KMS-11 (cell line): ENCODE data around the gene ZNF501.

Source experiments
- H2AFZ ChIP-seq: fragments of 200-600 bp; sonication (generic); 2 replicates; pipeline ENCODE4 v1.6.1; 2016; ENCODE audit warnings: antibody characterized with exemption, mixed run types, low read depth
- H3K27ac ChIP-seq: fragments of 200-600 bp; sonication (generic); 2 replicates; pipeline ENCODE4 v1.6.1; 2016; ENCODE audit warnings: mild to moderate bottlenecking, mixed run types
- H3K27me3 ChIP-seq: fragments of 200-600 bp; sonication (generic); 2 replicates; pipeline ENCODE4 v1.6.1; 2017; ENCODE audit warnings: mild to moderate bottlenecking, low read depth, mixed run types, moderate library complexity; ENCODE audit not compliant: insufficient read depth
- H3K36me3 ChIP-seq: fragments of 200-600 bp; sonication (generic); 2 replicates; pipeline ENCODE4 v1.6.1; 2017; ENCODE audit warnings: mild to moderate bottlenecking, mixed run types; ENCODE audit not compliant: insufficient read depth
- H3K4me1 ChIP-seq: fragments of 200-600 bp; sonication (generic); 2 replicates; pipeline ENCODE4 v1.6.1; 2016; ENCODE audit warnings: mild to moderate bottlenecking, low read depth, mixed run types; ENCODE audit not compliant: poor library complexity, severe bottlenecking
- H3K4me2 ChIP-seq: fragments of 200-600 bp; sonication (generic); 2 replicates; pipeline ENCODE4 v1.7.0; 2016; ENCODE audit warnings: mild to moderate bottlenecking, mixed run types
- H3K4me3 ChIP-seq: fragments of 200-600 bp; sonication (generic); IDR thresholded peaks from 2 replicates; pipeline ENCODE4 v1.6.1; 2017; ENCODE audit warnings: low read depth, low read length, mixed read lengths; ENCODE audit not compliant: insufficient read depth
- H3K79me2 ChIP-seq: fragments of 200-600 bp; sonication (generic); 2 replicates; pipeline ENCODE4 v1.6.1; 2016; ENCODE audit warnings: low read depth, mixed run types; ENCODE audit not compliant: insufficient read depth
- H3K9ac ChIP-seq: fragments of 200-600 bp; sonication (generic); 2 replicates; pipeline ENCODE4 v1.6.1; 2016; ENCODE audit warnings: mild to moderate bottlenecking, mixed run types
- H4K20me1 ChIP-seq: fragments of 200-600 bp; sonication (generic); 2 replicates; pipeline ENCODE4 v1.6.1; 2016; ENCODE audit warnings: mild to moderate bottlenecking, mixed run types; ENCODE audit not compliant: insufficient read depth
- CTCF ChIP-seq: fragments of 200-600 bp; sonication (generic); conservative IDR thresholded peaks from 2 replicates; pipeline ENCODE4 v1.6.1; 2017; ENCODE audit warnings: low read depth, mild to moderate bottlenecking, antibody characterized with exemption, low read length, moderate library complexity, mixed read lengths

ZNF501 gene

GRCh38 chr3:44782891-44783290 is 53.5 kb downstream of the ZNF501 start:
- TF ChIP-seq CTCF, result no peak
- no peaks in the 10 kb centered on the region for H3K79me2 ChIP-seq
- no peaks in the 10 kb centered on the region for H3K36me3 ChIP-seq
- H3K27ac ChIP-seq, result no peak overlapping the region
- H3K27me3 ChIP-seq, result no peaks in the 10 kb centered on the region
- no peaks in the 10 kb centered on the region for H4K20me1 ChIP-seq
- no peak overlapping the region for H3K4me3 ChIP-seq
- no peak overlapping the region for H3K4me2 ChIP-seq
- no peaks in the 10 kb centered on the region for H3K4me1 ChIP-seq
- H3K9ac ChIP-seq, result no peak overlapping the region
- H2AFZ ChIP-seq, result no peak overlapping the region
